NCI-H2081 (cell line): Measurements from ENCODE around the gene CRIP2.

Source experiments
- DNase-seq, 2 experiments: peaks; one replicate each; lab custom pipeline; 2025; lab: John Stamatoyannopoulos, UW

Gene CRIP2

DNA sequence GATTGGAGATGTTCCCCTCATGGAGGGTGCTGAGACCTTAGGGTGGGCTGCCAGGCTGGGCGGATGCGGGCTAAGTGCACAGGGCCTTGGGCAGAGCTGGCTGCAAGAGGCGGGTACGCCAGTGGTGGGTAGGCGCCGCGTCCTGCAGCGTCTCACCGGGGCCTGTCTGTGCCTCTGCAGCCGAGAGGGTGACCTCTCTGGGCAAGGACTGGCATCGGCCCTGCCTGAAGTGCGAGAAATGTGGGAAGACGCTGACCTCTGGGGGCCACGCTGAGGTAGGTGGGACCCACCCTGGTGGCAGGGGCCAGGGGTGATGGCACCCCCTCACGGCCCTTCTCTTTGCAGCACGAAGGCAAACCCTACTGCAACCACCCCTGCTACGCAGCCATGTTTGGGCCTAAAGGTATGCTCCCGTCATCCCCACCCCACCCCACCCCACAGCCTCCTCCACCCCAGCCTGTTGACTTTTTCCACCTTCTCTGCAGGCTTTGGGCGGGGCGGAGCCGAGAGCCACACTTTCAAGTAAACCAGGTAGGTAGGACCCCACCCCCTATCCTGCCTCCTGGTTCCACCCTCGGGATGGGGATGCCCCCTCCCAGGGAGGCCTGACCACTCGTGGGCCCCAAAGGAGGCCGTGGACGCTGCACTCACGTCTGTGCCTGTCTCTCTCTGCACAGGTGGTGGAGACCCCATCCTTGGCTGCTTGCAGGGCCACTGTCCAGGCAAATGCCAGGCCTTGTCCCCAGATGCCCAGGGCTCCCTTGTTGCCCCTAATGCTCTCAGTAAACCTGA is 13.6 kb downstream of the CRIP2 start:
- DNase-seq = no peak

- no peak for DNase-seq
Measured at GRCh38 chr14:105488781-105489541, 14.3 kb downstream of the CRIP2 start.

- DNase-seq = peak; percentile 87 to 92
Measured at GRCh38 chr14:105489542-105490266, 15.1 kb downstream of the CRIP2 start.

DNA sequence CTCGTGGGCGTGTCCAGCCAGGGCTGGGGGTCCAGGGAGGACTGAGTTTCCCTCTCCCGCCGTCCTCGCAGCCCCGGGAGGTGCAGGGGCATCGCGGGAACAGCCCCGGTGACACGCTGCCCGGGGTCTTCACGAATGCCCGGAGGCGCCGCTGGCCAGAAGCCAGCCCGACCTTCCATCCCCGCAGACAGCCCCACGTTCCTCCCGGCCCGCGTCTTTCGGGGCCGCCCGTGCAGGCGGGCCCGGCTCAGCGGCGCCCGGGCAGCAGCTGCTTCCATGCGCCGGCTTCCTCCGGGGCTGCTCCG is 15.6 kb downstream of the CRIP2 start:
- no peak for DNase-seq

DNA sequence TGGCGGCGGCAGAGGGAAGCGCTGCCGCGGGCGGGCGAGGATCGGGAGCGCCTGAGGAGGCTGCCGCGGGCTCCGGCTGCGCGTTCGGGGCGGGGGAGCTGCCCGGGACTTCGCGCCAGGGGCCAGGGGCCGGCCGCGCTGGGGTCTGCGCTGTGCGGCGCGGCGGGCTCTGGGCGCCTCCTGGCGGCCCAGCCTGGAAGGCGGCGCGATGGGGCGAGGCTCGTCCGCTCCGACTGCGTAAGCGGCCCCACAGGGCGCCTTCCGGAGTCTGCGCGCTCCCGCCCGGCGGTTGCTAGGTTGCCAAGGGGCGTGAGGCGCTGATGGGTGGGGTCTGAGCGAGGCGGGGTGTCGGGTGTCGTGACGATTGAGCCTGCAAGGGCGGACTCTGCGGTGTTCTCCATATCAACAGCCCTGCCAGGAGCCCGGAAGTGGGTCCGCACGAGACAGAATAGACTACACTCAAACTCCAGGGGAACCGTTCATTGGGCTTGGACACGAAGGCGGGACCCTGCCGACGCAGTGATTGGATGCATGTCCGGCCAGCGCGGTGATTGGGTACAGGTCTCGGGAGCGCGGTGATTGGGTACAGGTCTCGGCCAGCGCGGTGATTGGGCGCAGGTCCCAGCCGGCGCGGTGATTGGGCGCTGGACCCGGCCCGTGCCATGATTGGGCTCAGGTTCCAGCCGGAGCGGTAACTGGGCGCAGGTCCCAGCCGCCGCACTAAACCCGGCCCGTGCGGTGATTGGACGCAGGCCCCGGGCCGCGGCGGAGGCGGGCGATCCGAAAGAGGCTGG is 16.1 kb downstream of the CRIP2 start, which contains the start of gene TEDC1:
Gene TEDC1, plus strand, starts transcription at position 675 of the 794 bp plus-strand sequence. CDS start 130 bp downstream, outside the sequence.
- DNase-seq = peak; percentile 100

DNA sequence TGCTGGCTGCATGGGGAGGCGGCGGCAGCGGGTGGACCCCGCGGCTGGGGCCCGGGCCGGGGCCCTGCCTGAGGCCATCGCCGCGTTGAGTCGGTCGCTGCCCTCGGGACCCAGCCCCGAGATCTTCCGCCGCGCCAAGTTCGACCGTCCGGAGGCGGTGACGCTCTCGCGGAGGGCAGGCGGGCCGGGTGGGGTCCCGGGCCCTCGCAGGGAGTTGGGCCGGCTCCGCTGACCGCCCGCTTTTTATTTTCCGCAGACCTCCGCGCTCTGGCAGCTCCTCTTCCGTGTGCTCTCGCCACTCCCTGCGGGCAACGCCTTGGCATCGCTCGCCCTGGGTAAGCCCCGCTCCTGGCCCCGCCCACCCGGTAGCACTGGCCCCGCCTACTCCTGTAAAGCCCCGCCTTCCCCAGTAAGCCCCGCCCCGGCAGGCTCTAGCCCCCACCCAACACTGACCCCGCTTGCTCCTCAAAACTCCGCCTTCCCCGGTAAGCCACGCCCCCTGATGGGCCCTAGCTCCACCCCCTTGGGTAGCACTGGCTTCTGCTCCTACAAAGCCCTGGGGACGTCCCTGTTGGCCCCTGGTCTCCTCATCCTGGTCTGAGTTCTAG is 16.8 kb downstream of the CRIP2 start:
- peak; percentile 51 to 67 for DNase-seq

DNA sequence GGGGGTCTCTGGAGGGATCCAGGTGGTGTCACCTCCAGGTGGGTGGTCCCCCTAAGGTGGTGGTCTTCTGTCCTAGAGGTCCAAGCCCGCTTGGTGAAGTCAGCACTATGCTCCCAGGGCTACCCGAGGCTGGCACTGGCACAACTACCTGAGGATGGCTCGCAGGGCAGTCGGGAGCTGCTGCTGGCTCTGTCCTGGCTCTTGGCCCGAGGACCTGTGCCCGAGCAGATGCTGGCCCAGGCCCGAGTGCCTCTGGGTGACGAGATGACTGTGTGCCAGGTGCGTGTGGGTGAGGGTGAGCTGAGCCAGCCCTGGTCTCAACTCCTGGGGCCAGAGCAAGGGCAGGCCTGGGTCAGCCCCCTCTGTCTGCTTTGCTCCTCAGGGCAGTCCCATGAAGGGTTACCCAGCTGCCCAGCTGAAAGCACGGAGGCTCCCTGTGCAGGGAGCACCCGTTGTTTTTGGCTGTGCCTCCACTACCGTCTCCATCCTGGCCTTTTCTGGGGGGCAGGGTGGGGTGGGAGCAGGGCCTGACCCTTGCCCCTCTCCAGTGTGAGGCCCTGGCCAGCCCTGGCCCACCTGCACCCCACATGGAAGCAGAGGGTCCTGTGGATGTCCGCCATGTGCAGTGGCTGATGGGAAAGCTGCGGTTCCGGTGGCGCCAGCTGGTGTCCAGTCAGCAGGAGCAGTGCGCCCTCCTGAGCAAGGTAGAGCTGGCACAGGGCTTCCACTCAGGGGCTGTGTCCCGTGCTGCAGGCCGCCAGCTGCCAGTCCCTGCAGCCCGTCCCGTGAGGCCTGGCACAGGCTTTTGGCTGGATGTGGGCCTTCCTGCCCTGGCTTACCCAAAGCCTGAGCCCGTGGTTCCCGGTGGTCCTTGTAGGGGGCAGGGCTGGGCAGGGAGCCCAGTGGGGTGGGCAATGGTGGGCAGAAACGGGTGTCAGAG is 17.7 kb downstream of the CRIP2 start:
- no peak for DNase-seq

GRCh38 chr14:105492971-105493871 is 18.6 kb downstream of the CRIP2 start:
- no peak for DNase-seq

- no peak for DNase-seq
Measured at GRCh38 chr14:105493921-105494605, 19.4 kb downstream of the CRIP2 start.

GRCh38 chr14:105494606-105494929 is 19.9 kb downstream of the CRIP2 start:
- DNase-seq = no peak

DNA sequence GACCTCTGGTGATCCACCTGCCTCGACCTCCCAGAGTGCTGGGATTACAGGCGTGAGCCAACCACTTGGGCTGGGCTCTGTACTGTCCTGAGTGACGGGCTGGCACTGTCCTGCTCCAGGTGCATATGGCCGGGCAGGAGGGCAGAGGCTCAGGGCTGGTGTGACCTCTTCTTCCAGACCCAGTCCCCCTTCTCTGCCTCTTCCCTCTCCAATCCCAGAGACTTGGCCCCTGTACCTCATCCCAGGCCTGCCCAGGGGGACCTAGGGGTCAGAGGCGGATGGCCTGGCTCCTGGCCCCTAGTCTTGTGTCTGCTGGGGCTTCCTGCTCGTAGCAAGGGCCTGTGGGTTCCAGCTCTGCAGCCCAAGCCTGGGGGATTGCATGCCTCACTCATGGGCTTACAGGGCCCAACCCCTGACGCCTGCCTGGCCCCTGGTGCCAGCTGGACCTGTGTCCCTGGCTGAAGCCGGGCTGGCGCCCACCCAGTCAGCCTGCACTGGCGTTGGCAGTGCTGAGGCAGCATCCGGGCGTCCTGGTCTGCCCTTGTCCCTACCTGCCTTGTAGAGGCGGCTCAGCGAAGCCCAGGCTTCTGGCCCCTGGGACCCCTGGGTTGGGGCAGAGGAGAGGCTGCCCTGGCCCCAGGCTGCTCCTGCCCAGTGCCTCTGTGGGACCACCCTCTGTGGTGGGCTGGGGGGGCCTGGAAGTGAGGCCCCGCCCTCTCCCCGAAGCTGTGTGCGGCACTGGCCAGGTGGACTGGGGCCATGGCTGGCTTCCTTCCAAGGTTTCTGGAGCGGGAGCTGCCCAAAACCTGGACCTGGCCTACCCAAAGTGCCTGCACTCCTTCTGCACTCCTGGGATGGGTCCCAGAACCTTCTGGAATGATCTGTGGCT is 20.7 kb downstream of the CRIP2 start:
- no peak for DNase-seq

DNA sequence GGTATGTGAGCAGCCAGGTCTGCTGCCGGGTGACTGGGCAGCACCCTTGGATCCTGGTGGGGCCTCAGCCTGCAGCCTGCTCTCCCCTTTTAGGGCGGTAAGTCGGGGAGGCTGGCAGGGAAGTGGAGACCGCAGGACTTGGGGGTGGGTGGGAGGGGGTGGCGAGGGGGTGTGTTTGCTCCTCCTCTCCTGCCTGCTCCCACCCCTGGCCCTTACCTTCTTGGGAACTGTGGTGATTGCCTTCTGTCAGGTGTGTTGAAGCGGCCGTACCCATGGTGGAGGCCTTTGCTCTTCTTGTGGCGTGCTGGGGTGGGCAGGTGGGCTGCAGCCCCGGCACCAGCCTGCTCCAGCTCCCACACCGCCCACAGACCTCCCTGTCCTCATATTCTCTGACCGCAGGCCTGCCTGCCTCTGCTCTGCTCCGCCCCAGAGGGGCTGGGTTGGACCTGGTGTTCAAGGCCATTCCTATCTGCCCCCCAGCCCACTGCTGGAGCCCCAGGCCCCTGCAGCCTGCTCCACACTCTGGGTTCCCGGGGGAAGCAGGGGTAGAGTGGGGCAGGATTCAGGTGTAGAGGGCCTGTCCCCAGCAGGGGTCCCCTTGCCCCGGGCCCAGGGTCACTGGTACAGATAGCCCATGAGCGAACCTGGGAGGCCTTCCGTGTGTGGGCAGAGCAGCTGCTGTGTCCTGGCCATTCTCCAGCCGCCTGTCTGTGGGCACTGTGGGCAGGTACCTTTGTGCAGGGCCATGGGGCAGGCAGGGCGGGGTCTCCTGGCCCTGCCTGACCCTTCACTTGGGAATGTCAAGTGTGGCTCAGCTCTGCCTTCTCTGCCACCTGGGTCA is 21.6 kb downstream of the CRIP2 start:
- no peak for DNase-seq

DNA sequence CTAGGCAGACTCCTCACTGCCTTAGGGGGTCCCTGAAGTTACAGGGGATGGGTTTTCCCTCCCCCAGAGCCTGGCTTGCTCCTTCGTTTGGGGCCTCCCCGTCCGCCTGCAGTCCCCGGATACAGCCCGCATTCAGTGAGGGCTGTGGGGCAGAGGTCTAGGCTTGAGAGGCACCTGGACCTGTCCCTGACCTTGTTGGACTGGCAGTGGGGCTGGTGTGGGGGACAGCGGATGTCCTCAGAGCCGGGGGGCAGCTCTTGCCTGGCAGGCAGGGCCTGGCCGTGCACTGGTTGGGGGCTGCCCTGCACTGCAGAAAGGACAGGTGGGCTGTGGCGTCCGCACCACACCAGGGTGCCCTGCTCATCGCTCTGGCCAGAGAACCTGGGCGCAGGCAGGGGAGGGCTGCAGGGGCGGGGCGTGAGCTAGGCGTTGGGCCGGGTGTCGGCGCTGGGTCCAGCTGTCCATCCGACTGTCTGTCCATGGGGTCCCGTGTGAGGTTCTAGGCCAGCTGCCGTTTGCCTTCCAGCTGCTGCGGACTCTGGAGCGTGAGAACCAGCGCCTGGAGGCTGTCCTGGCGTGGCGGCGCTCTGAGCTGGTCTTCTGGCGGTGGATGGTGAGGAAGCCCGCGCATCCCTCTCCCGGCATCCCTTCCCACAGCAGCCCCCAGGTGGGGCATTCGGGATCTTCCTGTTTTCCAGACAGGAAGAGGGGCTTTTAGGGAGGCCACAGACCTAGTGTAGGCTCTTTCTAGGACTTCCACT is 22.4 kb downstream of the CRIP2 start:
- no peak for DNase-seq

GRCh38 chr14:105497671-105498429 is 23.2 kb downstream of the CRIP2 start:
- DNase-seq = peak; percentile 43 to 78
